ENCODE results near the gene ATP13A5. TPM values are rescaled to one million over a fixed set of nuclear protein-coding genes. Genes with fewer than 3 reads are reported as not detected.

Gene ATP13A5
- total RNA-seq, 1 donor = not detected

DNA sequence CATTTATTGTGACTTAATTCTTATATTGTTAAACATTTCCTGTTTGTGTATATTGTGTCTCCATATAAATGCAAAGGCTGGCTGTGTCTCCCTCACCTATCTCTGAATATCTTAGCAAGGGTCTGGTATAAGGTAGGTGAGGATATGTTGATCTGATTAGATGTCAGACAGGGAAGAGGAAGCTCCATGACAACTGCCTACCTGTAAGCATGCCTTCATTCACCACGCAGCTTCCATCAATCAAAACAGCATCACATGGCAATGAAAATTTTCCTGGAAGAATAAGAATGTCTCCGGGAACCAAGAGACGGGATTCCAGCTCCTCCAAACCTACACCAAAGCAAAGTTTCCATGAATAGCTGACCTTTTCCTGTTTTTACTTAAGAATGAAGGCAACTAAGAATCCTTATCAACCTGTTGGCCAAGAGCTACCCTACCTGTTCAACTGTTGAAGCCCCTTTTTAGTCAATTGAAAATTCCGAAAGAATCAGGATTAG is 34.8 kb downstream of the ATP13A5 start:
- H3K4me1 ChIP-seq (ENCODE audit: insufficient read depth, low read length) = no peaks in the 10 kb centered on the region
- H3K9me3 ChIP-seq (ENCODE audit: low read depth, low read length) = no peaks in the 10 kb centered on the region
- H3K36me3 ChIP-seq (ENCODE audit: insufficient read depth, low read length) = no peaks in the 10 kb centered on the region
- no peaks in the 10 kb centered on the region for H3K79me2 ChIP-seq (ENCODE audit: insufficient read depth, low read length)
- no peaks in the 10 kb centered on the region for H3K27me3 ChIP-seq (ENCODE audit: insufficient read depth, low read length)
- H2AFZ ChIP-seq (ENCODE audit: low read length) = no peak overlapping the region
- no peak for DNase-seq (ENCODE audit: insufficient read length, low spot score, missing footprints)
- H3K27ac ChIP-seq (ENCODE audit: low read depth, low read length) = no peak overlapping the region
- H3K4me2 ChIP-seq (ENCODE audit: insufficient read depth, low read length) = no peak overlapping the region
- no peak for TF ChIP-seq CTCF (IDR thresholded peaks at IDR 0.05; ENCODE audit: extremely low read depth, low read depth, low read length)
- no peaks in the 10 kb centered on the region for H4K20me1 ChIP-seq (ENCODE audit: insufficient read depth, low read length)
- no peak overlapping the region for H3K4me3 ChIP-seq (ENCODE audit: insufficient read depth, low read length)

DNA sequence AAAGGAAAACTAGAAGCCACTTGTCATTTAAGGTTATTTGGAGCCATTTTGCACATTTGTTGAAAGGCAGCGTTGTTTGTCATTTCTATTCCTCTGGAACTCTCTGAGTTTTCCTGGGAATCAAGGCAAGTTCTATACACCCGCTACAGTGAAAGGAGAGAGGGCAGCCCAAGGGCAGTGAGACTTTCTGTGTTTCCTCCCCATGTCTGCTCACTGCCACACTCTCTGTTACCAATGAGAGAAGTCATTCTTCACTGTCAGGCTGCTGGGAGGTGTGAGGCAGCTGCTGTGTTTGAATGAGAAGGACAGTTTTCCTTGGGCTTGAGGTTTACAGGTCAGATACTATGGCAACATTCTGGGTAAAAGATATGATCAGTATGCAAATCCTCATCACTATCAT is 36.0 kb downstream of the ATP13A5 start:
- Histone ChIP-seq H3K9me3 (ENCODE audit: low read depth, low read length) (no peaks in the 10 kb centered on the region), H3K4me1 (ENCODE audit: insufficient read depth, low read length) (no peaks in the 10 kb centered on the region), H4K20me1 (ENCODE audit: insufficient read depth, low read length) (no peaks in the 10 kb centered on the region), H2AFZ (ENCODE audit: low read length) (no peak overlapping the region), H3K4me3 (ENCODE audit: insufficient read depth, low read length) (no peak overlapping the region), H3K27ac (ENCODE audit: low read depth, low read length) (no peak overlapping the region), H3K27me3 (ENCODE audit: insufficient read depth, low read length) (no peaks in the 10 kb centered on the region), H3K36me3 (ENCODE audit: insufficient read depth, low read length) (no peaks in the 10 kb centered on the region), H3K4me2 (ENCODE audit: insufficient read depth, low read length) (no peak overlapping the region), H3K79me2 (ENCODE audit: insufficient read depth, low read length) (no peaks in the 10 kb centered on the region)
- no peak for TF ChIP-seq CTCF (IDR thresholded peaks at IDR 0.05; ENCODE audit: extremely low read depth, low read depth, low read length)
- no peak for DNase-seq (ENCODE audit: insufficient read length, low spot score, missing footprints)

DNA sequence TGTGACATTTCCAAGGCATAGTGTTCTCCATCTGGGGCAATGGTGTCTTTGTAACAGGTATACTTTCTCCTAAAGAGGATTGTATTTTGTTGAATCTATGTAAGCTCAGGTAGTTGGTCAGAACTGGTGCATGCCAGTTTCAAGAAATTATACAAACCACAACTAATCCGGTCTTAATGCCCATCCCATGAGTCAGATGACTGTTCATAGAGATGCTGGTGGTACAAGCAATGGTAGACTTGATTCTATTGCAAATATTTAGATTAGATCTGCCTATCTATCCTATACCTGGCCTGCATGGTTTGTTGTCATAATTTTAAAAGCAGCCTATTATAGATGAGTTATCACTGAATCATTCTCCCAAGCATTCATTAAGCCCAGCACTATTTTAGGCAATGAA is 43.5 kb downstream of the ATP13A5 start:
- no peak for DNase-seq (ENCODE audit: insufficient read length, low spot score, missing footprints)

GRCh38 chr3:193333229-193333628 is 45.3 kb downstream of the ATP13A5 start:
- H3K4me2 ChIP-seq (ENCODE audit: insufficient read depth, low read length) = no peak overlapping the region
- no peaks in the 10 kb centered on the region for H4K20me1 ChIP-seq (ENCODE audit: insufficient read depth, low read length)
- H3K4me3 ChIP-seq (ENCODE audit: insufficient read depth, low read length) = no peak overlapping the region
- no peaks in the 10 kb centered on the region for H3K4me1 ChIP-seq (ENCODE audit: insufficient read depth, low read length)
- no peaks in the 10 kb centered on the region for H3K79me2 ChIP-seq (ENCODE audit: insufficient read depth, low read length)
- TF ChIP-seq CTCF (IDR thresholded peaks at IDR 0.05; ENCODE audit: extremely low read depth, low read depth, low read length) = no peak
- no peak overlapping the region for H3K27ac ChIP-seq (ENCODE audit: low read depth, low read length)
- no peak for DNase-seq (ENCODE audit: insufficient read length, low spot score, missing footprints)
- H3K27me3 ChIP-seq (ENCODE audit: insufficient read depth, low read length) = no peaks in the 10 kb centered on the region
- H3K36me3 ChIP-seq (ENCODE audit: insufficient read depth, low read length) = no peaks in the 10 kb centered on the region
- H2AFZ ChIP-seq (ENCODE audit: low read length) = no peak overlapping the region
- no peaks in the 10 kb centered on the region for H3K9me3 ChIP-seq (ENCODE audit: low read depth, low read length)

More for the DNA sequence above, 43.5 kb downstream of the ATP13A5 start:
- no peak overlapping the region for H2AFZ ChIP-seq (ENCODE audit: low read length)
- no peak for TF ChIP-seq CTCF (IDR thresholded peaks at IDR 0.05; ENCODE audit: extremely low read depth, low read depth, low read length)
- no peaks in the 10 kb centered on the region for H3K4me1 ChIP-seq (ENCODE audit: insufficient read depth, low read length)
- no peak overlapping the region for H3K4me2 ChIP-seq (ENCODE audit: insufficient read depth, low read length)
- H3K4me3 ChIP-seq (ENCODE audit: insufficient read depth, low read length) = no peak overlapping the region
- H3K27me3 ChIP-seq (ENCODE audit: insufficient read depth, low read length) = no peaks in the 10 kb centered on the region
- no peaks in the 10 kb centered on the region for H4K20me1 ChIP-seq (ENCODE audit: insufficient read depth, low read length)
- H3K79me2 ChIP-seq (ENCODE audit: insufficient read depth, low read length) = no peaks in the 10 kb centered on the region
- no peaks in the 10 kb centered on the region for H3K36me3 ChIP-seq (ENCODE audit: insufficient read depth, low read length)
- no peak overlapping the region for H3K27ac ChIP-seq (ENCODE audit: low read depth, low read length)
- H3K9me3 ChIP-seq (ENCODE audit: low read depth, low read length) = no peaks in the 10 kb centered on the region

All from osteoblast (primary cell).